Glutamatergic neuron (in vitro differentiated cells): Measurements from ENCODE around the gene KRTCAP3. TPM values are rescaled to one million over a fixed set of nuclear protein-coding genes. Genes with fewer than 3 reads are reported as not detected.

Experiments used
- DNase-seq: peaks from one replicate; pipeline ENCODE4 v3.0.0; 2022
- H3K27ac Mint-ChIP-seq: one replicate; pipeline ENCODE4 v1.8.0; 2020; ENCODE audit warnings: mild to moderate bottlenecking, mixed read lengths, inconsistent platforms; ENCODE audit not compliant: unreplicated experiment
- H3K27me3 Mint-ChIP-seq: one replicate; pipeline ENCODE4 v1.8.0; 2020; ENCODE audit warnings: mild to moderate bottlenecking, moderate library complexity, mixed read lengths, inconsistent platforms; ENCODE audit not compliant: unreplicated experiment
- H3K36me3 Mint-ChIP-seq: one replicate; pipeline ENCODE4 v1.8.0; 2020; ENCODE audit warnings: mild to moderate bottlenecking, mixed read lengths, inconsistent platforms; ENCODE audit not compliant: unreplicated experiment
- H3K4me1 Mint-ChIP-seq: one replicate; pipeline ENCODE4 v1.8.0; 2020; ENCODE audit warnings: mild to moderate bottlenecking, low read depth, mixed read lengths, inconsistent platforms; ENCODE audit not compliant: unreplicated experiment
- H3K4me3 Mint-ChIP-seq: one replicate; pipeline ENCODE4 v1.8.0; 2020; ENCODE audit warnings: mild to moderate bottlenecking, mixed read lengths, inconsistent platforms; ENCODE audit not compliant: unreplicated experiment
- H3K9me3 Mint-ChIP-seq: one replicate; pipeline ENCODE4 v1.8.0; 2020; ENCODE audit warnings: mild to moderate bottlenecking, moderate library complexity, mixed read lengths, inconsistent platforms; ENCODE audit not compliant: unreplicated experiment
- long read RNA-seq: library from polyadenylated mRNA; unstranded; transcript quantifications from one replicate; pipeline ENCODE4 v2.0.0, GENCODE V29; 2020; ENCODE audit not compliant: unreplicated experiment
- total RNA-seq: library from RNA; stranded (reverse); fragmentation: NEBNext Ultra II Directional; extraction: Animal tissue kit (Norgen Biotek cat#: 25700); gene quantifications from one replicate; pipeline ENCODE4 v1.2.1, GENCODE V29; 2021; ENCODE audit not compliant: unreplicated experiment
- TF ChIP-seq, protein P1 (sequence below): fragments of 200-600 bp; sonication (generic); IDR thresholded peaks from one replicate; pipeline ENCODE4 v1.5.0; 2021; ENCODE audit not compliant: partially characterized antibody, unreplicated experiment

Gene KRTCAP3, protein sequence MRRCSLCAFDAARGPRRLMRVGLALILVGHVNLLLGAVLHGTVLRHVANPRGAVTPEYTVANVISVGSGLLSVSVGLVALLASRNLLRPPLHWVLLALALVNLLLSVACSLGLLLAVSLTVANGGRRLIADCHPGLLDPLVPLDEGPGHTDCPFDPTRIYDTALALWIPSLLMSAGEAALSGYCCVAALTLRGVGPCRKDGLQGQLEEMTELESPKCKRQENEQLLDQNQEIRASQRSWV
- 4.2 TPM for total RNA-seq
- long read RNA-seq = 0 reads

- TF ChIP-seq, protein P1, sequence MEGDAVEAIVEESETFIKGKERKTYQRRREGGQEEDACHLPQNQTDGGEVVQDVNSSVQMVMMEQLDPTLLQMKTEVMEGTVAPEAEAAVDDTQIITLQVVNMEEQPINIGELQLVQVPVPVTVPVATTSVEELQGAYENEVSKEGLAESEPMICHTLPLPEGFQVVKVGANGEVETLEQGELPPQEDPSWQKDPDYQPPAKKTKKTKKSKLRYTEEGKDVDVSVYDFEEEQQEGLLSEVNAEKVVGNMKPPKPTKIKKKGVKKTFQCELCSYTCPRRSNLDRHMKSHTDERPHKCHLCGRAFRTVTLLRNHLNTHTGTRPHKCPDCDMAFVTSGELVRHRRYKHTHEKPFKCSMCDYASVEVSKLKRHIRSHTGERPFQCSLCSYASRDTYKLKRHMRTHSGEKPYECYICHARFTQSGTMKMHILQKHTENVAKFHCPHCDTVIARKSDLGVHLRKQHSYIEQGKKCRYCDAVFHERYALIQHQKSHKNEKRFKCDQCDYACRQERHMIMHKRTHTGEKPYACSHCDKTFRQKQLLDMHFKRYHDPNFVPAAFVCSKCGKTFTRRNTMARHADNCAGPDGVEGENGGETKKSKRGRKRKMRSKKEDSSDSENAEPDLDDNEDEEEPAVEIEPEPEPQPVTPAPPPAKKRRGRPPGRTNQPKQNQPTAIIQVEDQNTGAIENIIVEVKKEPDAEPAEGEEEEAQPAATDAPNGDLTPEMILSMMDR = peak; percentile 56
- DNase-seq = peak; percentile 36
- Mint-ChIP-seq H3K27ac (peak within 1 kb of the TSS; percentile 43), H3K4me3 (peak within 1 kb of the TSS; percentile 18), H3K9me3 (peaks cover 4% of the 10 kb centered on the region), H3K4me1 (no peaks in the 10 kb centered on the region), H3K27me3 (peaks cover 2% of the 10 kb centered on the region), H3K36me3 (peaks cover 10% of the 10 kb centered on the region)
Observed at GRCh38 chr2:27441958-27442919, at the start of gene KRTCAP3. KRTCAP3 (plus strand) TSS chr2:27442381; CDS start chr2:27442413, 32 bp downstream.

GRCh38 chr2:27393225-27393624 is 49.0 kb upstream of the KRTCAP3 start:
- Mint-ChIP-seq H3K36me3 (no peaks in the 10 kb centered on the region), H3K9me3 (peaks cover 2% of the 10 kb centered on the region), H3K4me1 (no peaks in the 10 kb centered on the region), H3K4me3 (no peak overlapping the region), H3K27me3 (no peaks in the 10 kb centered on the region), H3K27ac (no peak overlapping the region)
- TF ChIP-seq, protein P1 = no peak
- no peak for DNase-seq

DNA sequence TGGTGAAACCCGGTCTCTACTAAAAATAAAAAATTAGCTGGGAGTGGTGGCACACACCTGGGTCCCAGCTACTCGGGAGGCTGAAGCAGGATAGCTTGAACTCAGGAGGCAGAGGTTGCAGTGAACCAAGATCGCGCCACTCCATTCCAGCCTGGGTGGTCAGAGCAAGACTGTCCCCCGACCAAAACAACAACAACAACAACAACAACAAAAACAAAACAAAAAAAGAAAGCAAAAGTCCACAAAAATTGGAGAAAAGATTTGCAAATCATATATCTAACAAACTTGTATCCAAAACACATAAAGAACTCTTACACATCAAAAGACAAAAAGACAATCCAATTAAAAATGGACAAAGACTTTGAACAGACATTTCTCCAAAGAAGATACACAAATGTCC is 43.2 kb upstream of the KRTCAP3 start:
- H3K27ac Mint-ChIP-seq = no peak overlapping the region
- H3K4me1 Mint-ChIP-seq = peaks cover 3% of the 10 kb centered on the region
- no peak overlapping the region for H3K4me3 Mint-ChIP-seq
- no peaks in the 10 kb centered on the region for H3K36me3 Mint-ChIP-seq
- no peak for DNase-seq
- no peaks in the 10 kb centered on the region for H3K27me3 Mint-ChIP-seq
- H3K9me3 Mint-ChIP-seq = no peaks in the 10 kb centered on the region
- TF ChIP-seq, protein P1 = no peak

GRCh38 chr2:27400348-27401135 is 41.6 kb upstream of the KRTCAP3 start:
- H3K27me3 Mint-ChIP-seq = no peaks in the 10 kb centered on the region
- H3K36me3 Mint-ChIP-seq = no peaks in the 10 kb centered on the region
- peaks cover 3% of the 10 kb centered on the region for H3K4me1 Mint-ChIP-seq
- H3K27ac Mint-ChIP-seq = peak overlapping the region; percentile 35
- no peak for DNase-seq
- no peak overlapping the region for H3K4me3 Mint-ChIP-seq
- TF ChIP-seq, protein P1 = no peak
- no peaks in the 10 kb centered on the region for H3K9me3 Mint-ChIP-seq
